ENCODE results near the gene CLIC4.
"Not testable (repeated sequence)": the region's sequence is repeated elsewhere in the genome, so short reads cannot be mapped to it uniquely, and the experiment has no call there.

The CLIC4 gene

DNA sequence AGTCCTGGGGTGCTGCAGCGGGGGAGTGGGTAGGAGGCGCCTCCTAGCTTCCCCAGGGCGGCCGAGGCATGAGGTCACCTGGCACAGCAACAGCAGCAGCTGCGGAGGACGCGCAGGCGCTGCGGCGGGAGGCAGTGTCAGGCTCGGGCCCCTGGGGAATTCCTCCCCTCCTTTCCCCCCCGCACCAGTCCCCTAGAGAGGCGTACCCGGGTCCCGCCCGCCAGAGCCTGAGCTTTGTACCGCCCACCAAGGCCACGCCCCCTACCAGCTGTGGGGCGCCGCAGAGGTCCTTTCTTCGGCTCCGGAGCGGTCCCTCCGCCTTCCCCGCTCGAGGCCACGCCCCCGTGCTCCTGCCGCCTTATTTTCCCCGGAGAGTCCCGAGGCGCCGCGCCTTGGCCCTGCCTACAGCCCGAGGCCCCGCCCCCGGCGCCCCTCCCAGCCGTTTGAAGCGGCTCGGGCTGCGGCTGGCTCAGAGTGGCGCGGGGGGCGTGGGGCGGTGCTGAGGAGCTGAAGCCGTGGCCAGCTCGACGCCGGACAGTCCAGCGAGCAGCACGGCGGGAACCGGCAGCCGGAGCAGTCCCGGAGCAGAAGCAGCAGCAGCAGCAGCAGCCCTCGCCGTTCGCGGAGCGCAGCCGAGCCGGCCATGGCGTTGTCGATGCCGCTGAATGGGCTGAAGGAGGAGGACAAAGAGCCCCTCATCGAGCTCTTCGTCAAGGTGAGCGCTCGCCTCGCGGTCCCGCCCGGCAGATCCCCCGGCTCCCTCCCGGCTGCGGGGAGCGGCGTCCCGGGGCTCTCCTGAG is at the start of gene CLIC4:
CLIC4 (plus strand) TSS at position 537 of the 800 bp plus-strand sequence; CDS start at position 644, 107 bp downstream.
- DNase-seq (ENCODE audit: low read depth in 1 of 2, low spot score in 1 of 2): peak; percentile 97 to 98

DNA sequence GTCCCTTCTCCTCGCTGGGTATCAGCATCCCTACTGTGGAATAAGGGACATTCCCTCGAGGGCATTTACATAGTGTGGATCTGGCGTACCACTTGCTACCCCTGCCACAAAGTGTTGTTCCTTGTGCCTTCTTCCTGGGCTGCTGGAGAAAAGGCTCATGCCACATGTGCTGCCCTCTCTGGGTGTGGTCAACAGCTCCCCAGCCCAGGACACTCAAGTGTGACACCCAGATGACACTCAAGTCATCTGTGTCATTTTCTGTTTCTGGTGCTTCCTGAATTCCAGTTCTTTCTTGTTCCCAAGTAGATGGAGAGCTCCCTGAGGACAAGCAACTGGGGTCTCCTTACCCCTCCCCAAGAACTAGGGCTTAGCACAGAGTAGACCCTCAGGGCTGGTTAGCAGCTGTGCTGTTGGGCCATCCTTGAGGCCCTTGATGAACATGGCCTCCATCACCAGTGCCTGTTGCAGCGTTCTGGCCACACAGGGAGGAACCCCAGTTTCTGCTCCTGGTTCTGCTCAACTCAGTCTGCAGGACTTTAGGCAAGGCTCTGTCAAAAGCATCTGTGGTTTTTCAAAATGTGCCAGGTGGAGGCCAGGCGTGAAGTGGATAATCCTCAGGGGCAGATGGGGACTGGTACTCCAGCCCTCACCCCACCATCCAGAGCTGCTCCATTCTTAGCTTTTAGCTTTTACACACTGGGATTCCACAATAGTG is 49.0 kb upstream of the CLIC4 start:
- no peak for DNase-seq (ENCODE audit: low read depth in 1 of 2, low spot score in 1 of 2)

DNA sequence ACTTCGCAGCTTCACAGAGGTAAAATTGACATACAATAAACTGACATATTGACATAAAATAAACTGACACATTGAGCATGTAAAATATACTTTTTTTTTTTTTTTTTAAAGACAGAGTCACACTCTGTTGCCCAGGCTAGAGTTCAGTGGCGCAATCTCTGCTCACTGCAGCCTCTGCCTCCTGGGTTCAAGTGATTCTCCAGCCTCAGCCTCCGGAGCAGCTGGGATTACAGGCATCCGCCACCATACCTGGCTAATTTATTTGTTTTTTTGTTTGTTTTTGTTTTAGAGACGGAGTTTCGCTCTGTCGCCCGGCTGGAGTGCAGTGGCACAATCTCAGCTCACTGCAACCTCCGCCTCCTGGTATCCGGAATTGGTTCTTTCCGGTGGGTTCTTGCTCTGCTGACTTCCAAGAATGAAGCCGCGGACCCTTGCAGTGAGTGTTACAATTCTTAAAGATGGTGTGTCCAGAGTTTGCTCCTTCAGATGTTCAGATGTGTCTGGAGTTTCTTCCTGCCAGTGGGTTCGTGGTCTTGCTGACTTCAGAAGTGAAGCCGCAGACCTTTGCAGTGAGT is 48.4 kb upstream of the CLIC4 start:
- no peak for DNase-seq (ENCODE audit: low read depth in 1 of 2, low spot score in 1 of 2)

DNA sequence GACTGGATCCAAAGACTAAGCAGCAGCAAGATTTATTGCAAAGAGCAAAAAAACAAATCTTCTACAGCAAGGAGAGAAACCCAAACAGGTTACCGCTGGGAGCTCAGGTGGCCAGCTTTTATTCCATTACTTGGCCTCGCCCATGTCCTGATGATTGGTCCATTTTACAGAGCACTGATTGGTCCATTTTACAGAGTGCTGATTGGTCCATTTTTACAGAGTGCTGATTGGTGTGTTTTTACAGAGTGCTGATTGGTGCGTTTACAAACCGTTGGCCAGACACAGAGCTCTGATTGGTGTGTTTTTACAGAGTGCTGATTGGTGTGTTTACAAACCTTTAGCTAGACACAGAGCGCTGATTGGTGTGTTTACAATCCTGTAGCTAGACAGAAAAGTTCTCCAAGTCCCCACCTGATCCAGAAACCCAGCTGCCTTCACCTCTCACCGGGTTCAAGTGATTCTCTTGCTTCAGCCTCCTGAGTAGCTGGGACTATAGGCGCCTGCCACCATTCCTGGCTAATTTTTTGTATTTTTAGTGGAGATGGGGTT is 47.7 kb upstream of the CLIC4 start:
- DNase-seq (ENCODE audit: low read depth in 1 of 2, low spot score in 1 of 2): not testable (repeated sequence)

DNA sequence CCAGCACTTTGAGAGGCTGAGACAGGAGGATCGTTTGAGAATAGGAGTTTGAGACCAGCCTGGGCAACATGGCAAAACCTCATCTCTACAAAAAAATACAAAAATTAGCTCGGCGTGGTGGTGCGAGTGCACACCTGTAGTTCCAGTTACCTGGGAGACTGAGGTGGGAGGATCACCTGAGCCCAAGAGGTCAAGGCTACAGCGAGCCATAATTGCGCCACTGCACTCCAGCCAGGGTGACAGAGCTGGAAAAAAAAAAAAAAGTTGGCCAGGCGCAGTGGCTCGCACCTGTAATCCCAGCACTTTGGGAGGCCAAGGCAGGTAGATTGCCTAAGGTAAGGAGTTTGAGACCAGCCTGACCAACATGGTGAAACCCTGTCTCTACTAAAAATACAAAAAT is 46.9 kb upstream of the CLIC4 start:
- DNase-seq (ENCODE audit: low read depth in 1 of 2, low spot score in 1 of 2): not testable (repeated sequence)

DNA sequence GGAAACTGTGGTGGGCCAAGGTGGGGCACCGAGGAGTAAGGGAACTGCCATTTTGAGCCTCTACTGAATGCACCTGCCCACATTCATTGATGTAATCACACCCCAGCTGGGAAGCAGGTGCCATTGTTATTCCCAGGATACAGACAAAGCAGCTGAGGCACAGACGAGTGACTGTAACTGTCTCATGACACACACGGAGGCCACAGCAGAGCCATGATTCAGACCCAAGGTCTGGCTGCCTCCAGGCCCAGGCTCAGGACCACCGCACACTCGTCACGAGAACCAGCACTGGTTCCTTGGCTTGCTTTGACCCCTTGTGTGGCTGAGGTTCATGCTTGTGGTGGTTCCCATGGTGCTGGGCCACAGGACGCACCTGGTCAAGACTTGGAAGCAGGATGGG is 45.6 kb upstream of the CLIC4 start:
- DNase-seq (ENCODE audit: low read depth in 1 of 2, low spot score in 1 of 2): no peak

DNA sequence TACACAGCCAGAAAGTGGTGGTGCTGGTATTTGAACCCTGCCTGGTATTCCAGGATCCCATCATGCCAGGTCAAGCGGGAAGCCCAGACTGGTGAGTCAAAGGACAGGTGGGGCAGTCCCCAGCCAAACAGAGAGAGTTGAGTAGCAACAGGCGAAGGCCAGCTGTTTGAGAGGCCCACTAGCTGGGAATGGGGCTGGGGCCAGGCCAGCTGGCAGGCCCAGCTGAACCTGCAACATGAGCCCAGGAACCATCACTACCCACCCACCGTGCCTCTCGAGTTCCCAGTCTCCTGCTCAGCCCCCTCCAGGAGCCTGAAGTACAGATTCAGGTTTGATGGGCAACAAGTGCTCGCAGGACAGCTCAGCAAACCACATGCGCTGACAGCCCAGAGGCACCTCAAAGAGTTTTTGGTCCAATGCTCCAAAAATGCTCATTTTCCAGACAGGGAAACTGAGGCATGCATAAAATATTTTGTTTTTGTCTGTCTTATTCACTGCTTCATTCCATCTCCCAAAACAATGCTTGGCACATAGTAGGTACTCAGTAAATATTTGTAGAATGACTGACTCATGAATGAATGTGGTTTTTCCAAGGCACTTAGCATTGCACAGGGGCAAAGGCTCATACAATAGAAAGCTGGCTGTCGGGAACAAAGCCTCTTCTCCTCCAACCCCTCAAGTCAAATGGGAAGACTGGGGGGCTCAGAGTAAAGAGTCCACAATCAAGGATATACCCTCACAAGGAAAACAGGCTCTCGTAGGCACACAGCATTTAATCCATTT is 42.5 kb upstream of the CLIC4 start:
- no peak for DNase-seq (ENCODE audit: low read depth in 1 of 2, low spot score in 1 of 2)

DNA sequence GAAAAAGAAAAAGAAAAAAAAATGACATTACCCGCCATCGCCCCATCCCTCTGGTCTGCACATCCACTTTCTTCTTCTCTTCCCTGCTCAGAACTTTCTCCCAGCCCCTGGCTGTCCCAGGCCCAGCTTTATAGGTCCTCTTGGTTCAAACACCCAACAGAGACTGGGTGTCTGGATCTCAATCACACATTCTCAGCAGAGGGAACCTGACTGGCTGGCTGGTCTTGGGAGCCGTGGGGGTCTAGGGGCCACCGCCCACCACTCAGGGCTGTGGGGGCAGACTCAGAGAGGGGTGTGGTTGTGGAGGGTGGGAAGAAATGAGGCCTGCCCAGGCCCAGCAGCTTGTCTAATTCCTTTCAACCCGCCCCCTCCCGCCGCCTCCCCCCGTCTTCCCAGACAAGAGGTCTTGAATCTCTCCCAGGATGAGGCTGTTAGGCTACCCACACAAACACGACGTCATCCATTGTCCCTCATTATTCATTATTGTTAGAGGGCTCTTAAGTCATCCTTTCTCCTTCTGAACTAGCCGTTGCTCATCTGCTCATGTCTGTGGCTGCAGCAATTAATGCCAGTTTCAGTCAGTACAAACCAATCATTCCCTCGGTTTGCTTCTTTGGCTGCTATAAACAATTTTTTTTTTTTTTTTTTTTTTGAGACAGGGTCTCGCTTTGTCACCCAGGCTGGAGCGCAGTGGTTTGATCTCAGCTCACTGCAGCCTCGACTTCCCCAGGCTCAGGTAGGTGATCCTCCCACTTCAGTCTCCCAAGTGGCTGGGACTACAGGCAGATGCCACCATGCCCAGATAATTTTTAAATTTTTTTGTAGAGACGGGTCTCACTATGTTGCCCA is 40.6 kb upstream of the CLIC4 start:
- DNase-seq (ENCODE audit: low read depth in 1 of 2, low spot score in 1 of 2): no peak

DNA sequence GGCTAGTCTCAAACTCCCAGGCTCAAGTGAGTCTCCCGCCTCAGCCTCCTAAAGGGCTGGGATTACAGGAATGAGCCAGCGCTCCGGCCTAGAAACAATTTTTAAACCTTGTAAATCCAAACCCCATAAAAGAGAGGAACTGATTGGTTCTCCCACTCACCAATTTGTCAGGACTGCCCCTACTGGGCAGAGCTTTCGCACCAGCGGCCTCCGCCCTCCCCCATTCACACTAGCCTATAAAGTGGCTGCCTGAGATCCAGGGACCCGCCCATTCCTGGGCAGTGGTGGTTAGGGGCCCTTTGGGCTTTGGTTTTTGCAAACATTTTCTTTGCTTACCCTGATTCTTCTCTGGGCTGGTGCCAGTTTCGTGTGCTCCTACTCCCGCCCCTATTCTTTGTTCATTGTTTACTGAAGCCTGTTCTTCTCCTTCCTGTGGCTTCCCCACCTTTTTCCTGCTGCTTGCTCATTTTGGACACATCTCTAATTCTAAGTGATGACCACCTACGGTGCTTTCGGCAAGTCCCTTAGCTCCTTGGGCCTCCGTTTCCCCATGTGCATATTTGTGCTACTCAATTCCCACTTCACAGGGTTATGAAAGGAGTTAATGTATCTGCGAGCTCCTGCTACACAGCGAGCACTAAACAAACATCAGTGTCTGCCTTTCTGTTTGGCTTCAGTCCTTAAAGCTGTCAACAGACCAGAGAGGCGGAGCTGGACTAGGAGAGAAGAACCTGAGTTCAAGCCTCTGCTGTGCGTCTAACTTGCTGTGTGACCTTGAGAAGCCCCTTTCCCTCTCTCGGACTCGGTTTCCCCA is 39.8 kb upstream of the CLIC4 start:
- no peak for DNase-seq (ENCODE audit: low read depth in 1 of 2, low spot score in 1 of 2)

DNA sequence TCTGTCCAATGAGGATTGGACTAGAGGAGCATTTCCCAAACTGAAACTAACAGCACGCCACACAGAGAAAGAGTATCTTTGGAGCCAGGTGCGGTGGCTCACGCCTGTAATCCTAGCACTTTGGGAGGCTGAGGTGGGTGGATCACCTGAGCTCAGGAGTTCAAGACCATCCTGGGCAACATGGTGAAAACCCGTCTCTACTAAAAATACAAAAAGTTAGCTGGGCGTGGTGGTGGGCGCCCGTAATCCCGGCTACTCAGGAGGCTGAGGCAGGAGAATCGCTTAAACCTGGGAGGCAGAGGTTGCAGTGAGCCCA is 39.2 kb upstream of the CLIC4 start:
- not testable (repeated sequence) for DNase-seq (ENCODE audit: low read depth in 1 of 2, low spot score in 1 of 2)

DNA sequence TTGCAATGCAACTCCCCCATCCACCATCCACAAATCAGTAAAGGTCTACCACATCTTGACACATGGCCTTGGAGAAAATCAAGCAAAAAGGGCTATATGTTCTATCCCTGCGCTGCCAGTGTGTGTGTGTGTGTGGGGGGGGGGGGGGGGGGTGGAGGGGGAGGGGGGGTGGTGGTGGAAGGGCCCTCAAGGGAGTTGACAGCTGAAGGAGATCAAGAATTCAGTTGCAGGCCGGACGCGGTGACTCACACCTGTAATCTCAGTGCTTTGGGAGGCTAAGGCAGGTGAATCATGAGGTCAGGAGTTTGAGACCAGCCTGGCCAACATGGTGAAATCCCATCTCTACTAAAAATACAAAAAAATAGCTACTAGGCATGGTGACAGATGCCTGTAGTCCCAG is 37.6 kb upstream of the CLIC4 start:
- no peak for DNase-seq (ENCODE audit: low read depth in 1 of 2, low spot score in 1 of 2)

DNA sequence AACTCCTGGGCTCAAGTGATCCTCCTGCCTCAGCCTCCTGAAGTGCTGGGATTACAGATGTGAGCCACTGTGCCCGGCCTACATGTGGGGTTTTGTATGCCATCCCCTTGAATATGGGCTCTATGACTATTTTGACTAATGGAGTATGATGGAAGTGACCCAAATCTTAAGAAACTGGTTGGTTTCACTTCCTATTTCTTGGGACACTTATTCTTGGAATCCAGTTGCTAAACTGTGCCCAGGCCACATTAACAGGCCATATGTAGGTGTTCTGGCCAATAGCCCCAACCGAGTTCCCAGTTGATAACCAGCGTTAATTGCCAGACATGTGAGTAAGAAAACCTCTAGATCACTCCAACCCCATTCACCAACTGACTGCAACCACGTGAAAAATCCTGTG is 36.3 kb upstream of the CLIC4 start:
- no peak for DNase-seq (ENCODE audit: low read depth in 1 of 2, low spot score in 1 of 2)

DNA sequence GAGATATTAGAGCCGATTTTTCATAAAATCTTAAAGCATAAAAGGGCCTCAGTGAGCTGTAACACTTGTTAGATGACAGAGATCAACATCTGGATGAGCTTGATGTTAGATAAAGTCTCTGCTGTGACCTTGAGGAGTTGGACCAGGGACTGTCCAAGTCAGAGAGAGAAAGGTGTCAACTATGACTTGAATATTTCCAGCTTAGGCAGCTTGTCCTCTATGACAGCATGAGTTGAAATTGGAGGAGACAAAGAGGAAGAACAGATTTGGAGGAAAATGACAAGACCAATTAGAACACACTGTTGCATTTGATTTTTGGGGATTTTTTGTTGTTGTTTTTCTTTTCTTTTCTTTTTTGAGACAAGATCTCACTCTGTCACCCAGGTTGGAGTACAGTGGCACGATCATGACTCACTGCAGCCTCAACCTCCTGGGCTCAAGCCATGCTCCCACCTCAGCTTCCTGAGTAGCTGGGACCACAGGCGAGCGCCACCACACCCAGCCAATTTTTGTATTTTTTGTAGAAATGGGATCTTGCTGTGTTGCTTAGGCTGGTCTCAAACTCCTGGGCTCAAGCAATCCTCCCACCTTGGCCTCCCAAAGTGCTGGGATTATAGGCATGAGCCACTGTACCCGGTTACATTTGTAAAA is 35.3 kb upstream of the CLIC4 start:
- DNase-seq (ENCODE audit: low read depth in 1 of 2, low spot score in 1 of 2): no peak

DNA sequence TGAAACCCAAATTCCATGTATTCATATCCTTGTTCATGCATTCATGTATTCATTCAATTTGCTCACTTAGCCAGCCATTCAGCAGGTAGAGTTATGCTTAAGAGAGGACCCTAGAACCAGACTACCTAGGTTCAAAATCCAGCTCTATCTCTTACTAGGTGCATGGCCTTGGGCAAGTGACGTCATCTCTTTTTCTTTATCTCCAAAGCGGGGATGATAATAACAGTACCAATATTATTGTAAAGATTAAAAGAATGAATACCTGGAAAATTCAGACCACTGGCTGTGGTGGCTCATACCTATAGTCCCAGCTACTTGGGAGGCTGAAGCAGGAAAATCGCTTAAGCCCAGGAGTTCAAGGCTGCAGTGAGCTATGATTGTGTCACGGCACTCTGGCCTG is 33.9 kb upstream of the CLIC4 start:
- no peak for DNase-seq (ENCODE audit: low read depth in 1 of 2, low spot score in 1 of 2)

DNA sequence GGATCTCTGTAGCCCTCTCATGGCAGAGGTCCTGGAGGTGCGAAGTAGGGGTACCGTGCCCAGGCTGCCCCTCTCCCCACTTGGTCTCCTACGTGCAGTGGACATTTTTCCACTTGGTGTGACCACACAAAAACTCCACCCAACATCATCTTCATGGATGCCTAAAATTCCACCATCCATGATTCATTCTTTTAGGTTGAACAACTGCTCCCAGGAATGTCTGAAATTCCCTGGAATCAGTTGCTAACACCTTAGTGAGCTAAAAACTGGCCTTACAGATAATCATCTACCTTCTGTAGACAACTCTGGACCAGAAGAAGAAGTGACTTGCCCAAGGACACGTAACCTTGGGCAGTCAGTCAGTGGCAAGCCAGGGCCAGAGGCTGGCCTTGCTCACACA is 32.1 kb upstream of the CLIC4 start:
- no peak for DNase-seq (ENCODE audit: low read depth in 1 of 2, low spot score in 1 of 2)

DNA sequence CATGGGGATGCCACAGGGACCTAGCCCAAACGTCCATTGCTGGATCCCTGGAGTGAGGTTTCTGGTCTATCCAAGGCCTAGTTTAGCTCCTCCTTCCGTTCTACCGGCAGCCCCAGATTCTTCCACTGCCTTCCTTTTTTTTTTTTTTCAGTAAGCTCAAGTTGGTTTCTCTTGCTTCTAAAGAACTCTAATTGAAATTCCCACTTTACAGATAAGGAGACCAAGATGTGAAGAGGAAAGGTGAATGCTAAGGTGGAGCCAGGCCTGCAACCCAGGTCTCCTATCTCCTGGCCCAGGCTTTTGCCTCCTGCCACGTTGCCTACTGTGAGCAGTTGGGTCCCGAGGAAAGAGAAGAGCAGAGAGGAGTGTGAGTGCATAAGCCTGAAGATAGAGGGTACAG is 31.5 kb upstream of the CLIC4 start:
- DNase-seq (ENCODE audit: low read depth in 1 of 2, low spot score in 1 of 2): no peak

DNA sequence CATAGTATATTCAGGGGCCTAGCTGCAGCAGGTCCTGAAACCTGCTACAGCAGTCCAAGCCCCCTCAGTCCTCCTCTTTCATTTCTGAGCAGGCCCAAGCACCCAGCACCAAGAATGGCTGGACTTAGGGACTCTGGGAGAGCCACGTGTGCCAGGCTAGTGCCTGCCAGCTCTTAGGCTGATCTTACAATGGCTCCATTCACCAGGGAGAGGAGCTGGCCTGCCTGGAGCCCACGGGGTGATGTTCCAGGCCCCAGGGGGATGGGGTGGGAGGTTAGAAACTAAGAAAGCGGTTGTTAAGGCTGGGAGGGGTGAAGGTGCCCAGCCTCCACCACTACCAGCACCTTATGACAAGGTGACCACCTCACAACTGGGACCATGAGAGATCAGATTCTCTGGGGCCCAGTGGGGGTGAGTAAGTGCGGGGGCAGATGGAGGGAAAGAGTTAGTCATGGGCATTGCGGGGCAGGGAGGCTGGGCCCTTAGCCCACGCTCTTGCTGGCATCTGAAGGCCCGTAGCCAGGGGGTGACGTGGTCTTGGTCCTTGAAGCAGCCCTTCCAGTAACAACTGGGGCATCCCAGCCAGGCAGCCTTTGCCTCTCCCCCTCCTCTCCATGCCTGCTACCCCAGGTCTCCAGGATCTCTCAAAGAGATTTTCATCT is 30.3 kb upstream of the CLIC4 start:
- DNase-seq (ENCODE audit: low read depth in 1 of 2, low spot score in 1 of 2): no peak

DNA sequence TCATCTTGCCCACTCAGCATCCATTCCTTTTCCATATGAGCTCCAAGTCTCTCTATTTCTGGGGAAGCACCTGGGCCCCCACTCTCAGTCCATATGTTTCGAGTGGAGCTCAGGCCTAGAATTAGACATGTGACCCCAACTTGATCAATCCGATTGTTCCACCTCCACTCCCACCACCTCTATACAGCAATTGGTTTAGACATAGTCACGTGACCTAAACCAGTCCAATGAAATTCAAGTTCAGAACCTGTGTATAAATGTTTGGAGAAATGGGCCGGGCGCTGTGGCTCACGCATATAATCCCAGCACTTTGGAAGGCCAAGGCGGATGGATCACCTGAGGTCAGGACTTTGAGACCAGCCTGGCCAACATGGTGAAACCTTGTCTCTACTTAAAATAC is 29.6 kb upstream of the CLIC4 start:
- DNase-seq (ENCODE audit: low read depth in 1 of 2, low spot score in 1 of 2): no peak
